Measurements from ENCODE around the gene BEGAIN.

Gene BEGAIN

DNA sequence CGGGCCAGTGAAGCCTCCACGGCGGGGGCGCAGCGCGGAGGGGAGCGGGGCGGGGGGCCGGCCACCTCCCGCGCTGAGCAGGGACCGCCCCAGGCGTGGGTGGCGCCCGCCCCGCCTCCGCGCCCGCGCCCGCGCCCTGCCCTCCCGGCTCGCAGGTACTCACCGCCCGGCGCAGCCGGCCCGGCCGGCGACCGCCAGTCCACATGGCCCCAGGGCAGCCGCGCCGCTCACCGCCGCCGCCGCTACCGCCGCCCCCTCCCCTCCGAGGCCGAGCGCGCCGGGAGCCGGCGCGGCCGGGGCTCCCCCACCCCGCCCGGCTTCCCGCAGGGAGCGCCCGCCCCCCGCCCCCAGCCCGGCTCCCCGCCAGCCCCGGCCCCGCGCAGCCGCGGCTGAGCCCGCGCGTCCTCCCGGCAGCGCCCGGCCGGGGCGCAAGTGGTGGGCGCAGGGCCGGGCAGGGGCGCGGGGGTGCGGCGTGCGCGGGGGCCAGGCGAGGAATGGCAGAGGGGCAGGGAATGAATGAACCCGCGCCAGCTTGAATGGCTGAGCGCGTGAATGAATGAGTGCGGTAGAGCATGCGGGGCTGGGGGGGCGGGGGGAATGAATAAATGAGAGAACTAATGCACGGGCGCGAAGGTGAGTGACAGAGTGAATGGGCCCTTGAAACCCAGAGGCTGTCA is at the start of gene BEGAIN:
Gene BEGAIN, minus strand, starts transcription at position 332 of the 677 bp plus-strand sequence. Its CDS starts 127 bp downstream, at position 205.
- DNase-seq (ENCODE audit: low read depth), result no peak

DNA sequence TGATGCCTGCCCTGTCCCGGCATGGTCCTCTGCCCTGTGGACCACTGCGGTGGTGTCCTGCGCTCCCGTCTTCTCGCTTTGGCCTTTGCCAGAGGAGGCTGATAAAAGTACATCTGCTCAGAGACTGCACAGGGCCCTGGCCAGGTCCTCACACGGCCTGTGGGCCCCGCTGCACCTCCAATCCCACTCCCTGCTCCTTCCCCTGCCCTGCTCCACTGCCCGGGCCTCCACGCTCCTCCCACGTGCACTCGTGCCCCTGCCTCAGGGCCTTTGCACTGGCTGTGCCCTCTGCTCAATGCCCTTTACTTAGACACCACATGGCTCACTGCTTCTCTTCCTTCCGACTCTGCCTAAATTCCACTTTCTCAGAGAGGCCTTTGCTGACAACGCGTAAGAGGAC is 49.3 kb upstream of the BEGAIN start:
- DNase-seq (ENCODE audit: low read depth), result no peak

DNA sequence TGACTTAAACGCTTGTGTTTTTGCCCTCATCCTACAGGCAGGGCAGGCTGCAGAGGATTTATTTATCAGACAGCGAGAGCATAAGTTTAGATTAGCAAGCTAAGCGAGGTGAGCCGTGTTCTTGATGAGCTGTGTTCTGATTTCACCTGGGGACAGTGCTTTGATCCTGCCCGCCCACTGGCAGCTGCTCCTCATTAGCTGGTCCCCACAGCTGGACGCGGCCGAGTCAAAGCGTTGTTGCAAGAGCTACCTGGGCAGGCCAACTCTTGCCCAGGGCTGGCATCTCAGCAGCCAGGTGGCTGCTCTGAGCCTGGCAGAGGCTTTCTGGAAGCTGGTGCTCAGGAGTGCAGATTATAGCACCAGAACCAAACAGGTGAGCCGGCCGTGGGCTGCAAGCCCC is 46.8 kb upstream of the BEGAIN start:
- DNase-seq (ENCODE audit: low read depth), result no peak

GRCh38 chr14:100633406-100633805 is 46.2 kb upstream of the BEGAIN start:
- DNase-seq (ENCODE audit: low read depth), result no peak

- no peak for DNase-seq (ENCODE audit: low read depth)
Observed at GRCh38 chr14:100629696-100630095, 42.5 kb upstream of the BEGAIN start.

GRCh38 chr14:100629098-100629497 is 41.9 kb upstream of the BEGAIN start:
- no peak for DNase-seq (ENCODE audit: low read depth)

DNA sequence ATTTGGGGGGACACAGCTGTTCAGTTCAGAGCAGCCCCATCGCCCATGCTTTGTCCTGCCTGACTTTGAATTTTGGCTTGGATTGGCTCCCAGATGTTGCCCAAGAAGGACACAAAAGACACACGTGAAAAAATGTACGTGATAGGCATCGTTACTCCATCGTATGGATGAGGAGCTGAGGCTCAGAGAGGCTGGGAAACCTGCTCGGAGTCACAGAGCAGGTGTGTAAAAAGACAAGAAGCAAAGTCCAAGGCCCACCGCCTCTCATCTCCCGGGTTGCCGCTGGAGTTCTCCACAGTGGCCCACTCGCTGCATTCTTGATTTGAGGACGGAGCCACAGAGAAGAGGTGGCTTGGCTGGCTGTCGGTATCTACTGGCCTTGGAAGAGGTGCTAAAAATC is 41.0 kb upstream of the BEGAIN start:
- no peak for DNase-seq (ENCODE audit: low read depth)

GRCh38 chr14:100626614-100627013 is 39.4 kb upstream of the BEGAIN start:
- DNase-seq (ENCODE audit: low read depth), result no peak

DNA sequence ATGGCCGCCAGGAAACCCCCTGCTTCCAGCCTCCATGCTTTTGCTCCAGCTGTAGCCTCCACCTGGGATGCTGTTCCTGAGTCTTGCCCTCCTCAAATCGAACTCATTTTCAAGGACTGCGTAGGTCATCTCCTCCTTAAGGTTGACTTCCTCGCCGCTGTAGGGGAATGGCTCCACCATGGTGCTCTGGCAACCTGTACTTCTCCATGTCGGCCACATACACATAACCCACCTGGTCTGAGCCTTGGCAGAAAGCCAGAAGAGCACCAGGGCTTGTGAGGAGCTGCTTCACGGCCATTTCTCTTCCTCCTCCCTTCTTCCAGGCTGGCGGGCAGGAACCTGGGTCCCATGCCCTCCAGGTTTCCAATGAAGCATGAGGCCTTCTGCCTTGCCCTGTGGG is 36.7 kb upstream of the BEGAIN start:
- DNase-seq (ENCODE audit: low read depth), result no peak

GRCh38 chr14:100623557-100623956 is 36.3 kb upstream of the BEGAIN start:
- no peak for DNase-seq (ENCODE audit: low read depth)

- DNase-seq (ENCODE audit: low read depth), result no peak
Observed at GRCh38 chr14:100622708-100623485, 35.7 kb upstream of the BEGAIN start.

DNA sequence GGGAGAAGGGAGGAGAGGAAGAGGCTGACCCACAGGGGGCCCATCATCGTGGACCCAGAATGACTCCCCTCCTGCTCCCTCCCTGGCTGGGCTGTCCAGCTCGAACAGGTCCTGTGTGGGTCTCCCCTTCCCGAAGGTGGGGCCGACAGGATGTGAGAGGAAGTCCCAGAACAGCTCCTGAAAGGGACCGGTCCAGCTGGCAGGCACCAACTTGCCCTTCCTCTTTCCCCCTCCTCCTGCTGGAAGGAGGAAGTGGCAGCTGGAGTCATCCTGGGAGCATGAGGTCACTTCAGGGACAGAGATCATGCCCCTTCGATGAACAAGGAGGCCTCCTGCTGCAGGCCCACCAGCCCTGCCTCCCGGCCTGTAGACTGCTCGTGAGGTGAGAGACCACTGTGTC is 35.0 kb upstream of the BEGAIN start:
- DNase-seq (ENCODE audit: low read depth), result no peak

DNA sequence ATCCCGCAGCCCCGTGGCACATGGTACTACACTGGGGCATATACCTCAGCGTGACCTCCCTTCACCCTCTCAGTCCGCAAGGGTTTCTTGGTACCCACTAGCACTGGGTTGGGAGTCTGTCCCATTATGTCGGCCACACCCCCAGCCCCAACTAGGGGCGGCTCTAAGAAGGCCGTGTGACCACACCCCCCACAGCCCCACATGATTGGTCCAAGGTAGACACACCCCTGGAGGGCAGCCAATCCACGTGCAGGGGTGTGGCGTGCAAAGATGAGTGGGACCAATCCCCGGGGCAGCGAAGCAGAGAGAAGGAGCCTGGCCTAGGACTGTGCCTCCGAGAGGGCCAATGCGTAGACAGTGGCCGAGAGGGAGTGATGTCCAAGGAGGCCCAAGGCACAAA is 34.6 kb upstream of the BEGAIN start:
- no peak for DNase-seq (ENCODE audit: low read depth)

DNA sequence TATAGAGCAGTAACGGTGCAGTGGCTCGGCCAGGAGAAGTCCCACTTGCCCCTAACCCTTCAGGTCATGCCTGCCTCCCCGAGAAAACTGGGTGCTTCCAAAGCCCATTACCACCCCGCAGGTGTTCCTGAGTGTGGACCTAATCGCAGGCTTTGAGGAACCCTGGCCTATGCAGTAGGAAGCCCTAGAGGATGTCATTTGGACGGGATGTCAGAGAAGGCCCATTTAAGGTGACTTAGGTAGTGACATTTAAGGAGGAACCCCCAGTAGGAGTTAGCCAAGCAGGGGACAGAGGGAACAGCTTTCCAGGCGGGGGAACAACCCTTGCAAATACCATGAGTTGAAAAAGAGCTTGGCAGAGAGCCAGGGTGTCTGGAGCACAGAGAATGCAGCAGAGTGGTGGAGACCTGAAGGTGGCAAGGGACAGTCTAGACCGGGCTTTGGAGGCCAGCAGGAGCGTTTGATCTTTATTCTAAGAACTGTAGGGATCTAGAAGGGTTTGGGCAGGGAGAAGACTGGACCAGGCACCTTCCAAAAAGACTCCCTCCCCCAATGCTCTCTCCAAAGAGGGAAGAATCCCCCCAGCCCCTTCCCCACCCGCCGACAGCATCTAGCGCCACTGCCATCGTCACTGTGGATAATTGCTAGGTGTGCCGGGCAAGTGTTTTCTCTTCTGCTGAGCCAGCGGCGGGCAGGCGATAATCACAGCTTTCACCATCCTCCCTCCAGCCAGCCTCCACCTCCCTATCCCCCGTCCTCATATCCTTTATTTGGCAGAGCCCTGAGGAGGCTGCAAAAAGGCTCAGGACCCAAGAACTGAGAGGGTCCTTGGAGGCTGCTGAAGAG is 33.3 kb upstream of the BEGAIN start:
- no peak for DNase-seq (ENCODE audit: low read depth)

- DNase-seq (ENCODE audit: low read depth), result no peak
Observed at GRCh38 chr14:100619396-100620254, 32.4 kb upstream of the BEGAIN start.

GRCh38 chr14:100618763-100619320 is 31.6 kb upstream of the BEGAIN start:
- DNase-seq (ENCODE audit: low read depth), result no peak

DNA sequence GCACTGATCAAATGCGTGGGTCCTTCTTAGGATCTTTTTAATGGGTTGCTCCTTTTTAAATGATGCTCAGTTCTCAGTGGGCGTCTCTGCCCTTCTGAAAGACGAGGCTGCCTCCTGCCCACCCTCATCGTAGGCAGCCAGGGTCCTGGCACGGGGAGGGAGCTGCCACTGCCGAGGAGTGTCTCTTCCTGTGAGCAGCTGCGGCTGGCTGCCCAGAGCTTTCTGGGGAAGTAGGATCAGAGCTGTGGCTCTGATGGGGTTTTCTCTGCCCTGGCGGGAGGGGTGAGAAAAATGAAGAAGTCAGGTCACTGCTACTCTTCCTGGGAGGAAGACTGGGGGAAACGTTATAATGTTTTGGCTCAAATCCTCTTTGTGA is 31.1 kb upstream of the BEGAIN start:
- no peak for DNase-seq (ENCODE audit: low read depth)

DNA sequence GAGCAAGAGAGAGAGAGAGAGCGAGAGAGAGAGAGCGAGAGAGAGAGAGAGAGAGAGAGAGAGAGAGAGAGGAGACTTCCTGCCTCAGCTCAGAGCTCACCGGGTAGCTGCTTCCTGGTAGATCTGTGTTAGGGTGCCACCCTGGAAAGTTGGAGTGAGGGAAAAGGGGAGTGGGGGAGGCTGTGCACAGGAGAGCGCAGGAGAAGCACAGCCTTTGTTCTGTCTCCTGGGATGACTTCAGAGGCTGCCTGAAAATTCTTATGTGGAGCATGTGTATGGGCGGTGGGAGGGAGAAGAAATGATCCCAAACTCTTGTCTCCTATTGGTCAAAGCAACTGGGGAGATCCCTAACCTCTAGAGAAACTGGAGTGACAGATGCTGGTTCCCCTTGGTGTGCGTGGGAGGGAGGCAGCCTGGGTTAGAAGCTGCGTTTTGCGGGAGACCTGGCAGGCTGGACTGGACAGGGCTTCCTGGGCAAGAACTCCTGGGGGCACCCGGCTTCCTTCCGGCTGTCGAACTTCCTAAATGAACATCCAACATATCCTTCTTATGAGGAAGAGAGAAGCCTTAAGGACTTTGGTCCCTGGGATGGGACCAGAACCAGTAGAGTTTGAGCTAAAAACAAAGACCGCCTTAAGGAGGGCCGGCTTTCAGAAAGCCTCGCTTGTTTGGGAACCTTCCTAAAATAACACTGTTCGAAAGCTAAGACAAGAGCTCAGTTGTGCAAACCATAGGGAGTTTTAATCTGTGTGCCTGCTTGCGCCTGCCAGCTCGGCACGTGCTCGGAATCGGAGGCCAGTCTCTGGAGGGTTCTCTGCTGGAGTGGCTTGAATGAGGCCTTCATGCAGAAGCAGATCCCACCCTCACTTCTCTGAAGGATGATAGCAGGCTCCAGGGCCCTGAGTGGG is 30.4 kb upstream of the BEGAIN start:
- DNase-seq (ENCODE audit: low read depth), result no peak

GRCh38 chr14:100616854-100617409 is 29.7 kb upstream of the BEGAIN start:
- no peak for DNase-seq (ENCODE audit: low read depth)
